NCI-H2171 treated with DMSO at 0.1 percent for 48 hours (cell line): ENCODE measurements around the gene CDRT15L2.
"Not testable (repeated sequence)": the region's sequence is repeated elsewhere in the genome, so short reads cannot be mapped to it uniquely, and the experiment has no call there.

Experiments
- DNase-seq: peaks from one replicate; lab custom pipeline; 2025; lab: John Stamatoyannopoulos, UW

The CDRT15L2 gene

DNA sequence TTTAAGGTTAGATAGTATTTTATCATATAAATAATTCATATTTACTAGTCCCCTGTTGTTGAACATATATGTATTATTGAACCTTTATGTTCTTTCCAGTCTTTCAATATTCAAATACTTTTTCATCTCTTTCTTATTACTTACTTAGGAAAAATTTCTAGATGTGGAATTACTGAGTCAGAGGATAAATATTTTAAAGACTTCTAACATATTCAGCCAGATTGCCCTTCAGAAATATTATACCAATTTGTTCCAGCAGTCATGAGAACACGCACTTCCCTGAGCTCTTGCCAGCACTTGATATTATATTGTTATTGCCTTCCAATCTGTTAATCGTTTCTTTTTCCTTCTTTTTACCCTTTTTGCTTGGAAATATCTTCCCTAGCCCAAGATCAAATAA is 4.5 kb upstream of the CDRT15L2 start:
- peak; percentile 13 for DNase-seq

DNA sequence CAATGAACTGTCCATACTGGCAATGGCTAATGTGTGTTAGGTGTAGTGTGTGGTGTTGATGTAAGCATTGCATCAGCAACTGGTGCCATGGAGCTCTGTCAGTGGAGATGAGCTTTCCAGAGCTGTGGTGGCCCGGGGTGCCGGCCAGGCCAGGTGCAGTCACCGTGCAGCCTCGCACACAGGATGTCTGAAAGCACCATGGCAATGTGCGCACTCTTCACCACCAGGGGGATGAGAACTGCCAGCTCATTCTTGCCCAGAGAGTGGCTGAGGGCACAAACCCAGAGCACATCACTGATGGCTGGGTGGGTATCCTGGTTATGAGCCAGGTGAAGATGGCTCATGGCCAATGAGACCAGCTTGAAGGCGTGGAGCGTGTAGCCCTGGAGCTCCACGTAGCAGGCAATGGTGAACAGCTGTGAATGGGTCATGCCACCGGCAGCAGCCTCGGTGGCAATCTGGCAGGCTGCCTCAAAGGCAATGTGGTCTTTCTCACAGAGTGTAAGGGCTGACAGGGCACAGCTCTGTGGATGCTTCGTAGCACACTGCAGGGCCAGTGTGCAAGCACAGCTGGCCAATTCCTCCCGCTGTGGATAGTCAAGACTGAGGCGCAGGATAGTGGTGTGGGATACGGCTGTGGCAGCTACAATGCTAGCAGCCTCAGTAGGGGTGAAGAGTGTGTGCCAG is 4.5 kb downstream of the CDRT15L2 start:
- DNase-seq: peak; percentile 68

DNA sequence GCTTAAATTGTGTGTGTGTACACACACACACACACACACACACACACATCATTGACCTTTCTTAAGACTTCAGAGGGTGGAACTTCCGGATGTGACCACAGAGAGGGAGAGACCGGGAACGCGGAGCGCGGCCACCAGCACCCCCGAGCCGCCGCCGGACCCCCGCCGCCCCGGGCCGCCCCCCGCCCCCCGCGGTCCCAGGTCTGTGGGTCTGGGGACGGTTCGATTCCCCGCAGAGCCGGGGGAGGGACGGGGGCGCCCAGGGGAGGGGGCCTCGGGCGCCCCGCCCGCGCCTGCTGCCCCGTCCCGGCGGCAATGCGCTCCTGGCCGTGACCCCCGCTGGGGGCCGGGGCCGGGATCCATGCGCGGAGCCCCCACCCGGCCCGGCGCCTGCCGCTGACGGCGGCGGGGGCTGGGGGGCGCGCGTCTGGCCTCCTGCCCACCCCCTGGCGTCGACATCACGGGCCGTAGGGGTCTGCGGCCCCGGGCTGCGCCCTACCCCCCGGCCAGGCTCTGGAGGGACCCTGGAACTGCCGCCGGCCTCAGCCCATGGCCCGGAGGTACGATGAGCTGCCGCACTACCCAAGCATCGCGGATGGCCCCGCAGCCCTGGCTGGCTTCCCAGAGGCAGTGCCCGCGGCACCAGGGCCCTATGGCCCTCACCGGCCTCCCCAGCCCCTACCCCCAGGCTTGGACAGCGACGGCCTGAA is 9.4 kb downstream of the CDRT15L2 start:
- not testable (repeated sequence) for DNase-seq

DNA sequence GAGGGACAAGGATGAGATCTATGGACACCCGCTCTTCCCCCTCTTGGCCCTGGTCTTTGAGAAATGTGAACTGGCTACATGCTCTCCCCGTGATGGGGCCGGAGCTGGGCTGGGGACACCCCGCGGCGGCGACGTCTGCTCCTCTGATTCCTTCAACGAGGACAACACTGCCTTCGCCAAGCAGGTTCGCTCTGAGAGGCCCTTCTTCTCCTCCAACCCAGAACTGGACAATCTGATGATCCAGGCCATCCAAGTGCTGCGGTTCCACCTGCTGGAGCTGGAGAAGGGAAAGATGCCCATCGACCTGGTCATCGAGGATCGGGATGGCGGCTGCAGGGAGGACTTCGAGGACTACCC is 9.9 kb downstream of the CDRT15L2 start:
- not testable (repeated sequence) for DNase-seq

DNA sequence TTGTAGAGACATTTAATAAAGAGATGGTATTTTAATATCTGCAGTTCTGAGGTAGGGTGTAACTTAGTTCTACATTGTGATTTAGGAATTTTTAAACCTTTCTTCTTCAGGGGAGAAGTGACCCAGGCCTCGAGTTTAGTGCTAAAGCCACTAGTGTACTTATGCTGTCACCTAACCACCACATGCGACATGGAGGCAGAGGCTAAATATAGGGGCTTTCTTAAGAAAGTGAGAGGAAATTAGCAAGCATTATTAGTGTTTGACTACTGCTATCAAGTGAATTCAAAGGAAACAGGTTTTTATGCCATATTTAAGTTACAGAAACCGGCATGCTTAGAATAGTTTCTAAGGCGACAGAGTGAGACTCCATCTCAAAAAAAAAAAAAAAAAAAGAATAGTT is 11.5 kb downstream of the CDRT15L2 start:
- not testable (repeated sequence) for DNase-seq

DNA sequence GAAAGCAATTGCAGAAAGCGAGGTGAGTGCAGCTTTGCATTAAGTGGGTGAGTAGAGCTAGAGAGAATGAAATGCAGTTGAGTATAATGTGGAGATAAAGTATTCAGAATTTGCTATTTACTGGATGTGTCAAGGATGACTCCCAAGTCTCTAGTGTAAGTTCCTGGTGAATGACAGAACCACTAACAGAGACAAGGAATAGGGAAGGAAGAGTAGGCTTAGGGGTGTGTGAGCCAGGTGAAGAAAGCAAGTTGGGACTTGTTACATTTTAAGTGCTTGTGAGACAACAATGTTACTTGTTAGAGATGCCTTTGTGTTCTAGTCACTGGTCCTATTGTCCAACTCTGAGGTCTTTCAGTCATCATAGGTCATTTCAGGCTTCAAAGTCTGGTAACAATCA is 26.0 kb downstream of the CDRT15L2 start:
- not testable (repeated sequence) for DNase-seq

DNA sequence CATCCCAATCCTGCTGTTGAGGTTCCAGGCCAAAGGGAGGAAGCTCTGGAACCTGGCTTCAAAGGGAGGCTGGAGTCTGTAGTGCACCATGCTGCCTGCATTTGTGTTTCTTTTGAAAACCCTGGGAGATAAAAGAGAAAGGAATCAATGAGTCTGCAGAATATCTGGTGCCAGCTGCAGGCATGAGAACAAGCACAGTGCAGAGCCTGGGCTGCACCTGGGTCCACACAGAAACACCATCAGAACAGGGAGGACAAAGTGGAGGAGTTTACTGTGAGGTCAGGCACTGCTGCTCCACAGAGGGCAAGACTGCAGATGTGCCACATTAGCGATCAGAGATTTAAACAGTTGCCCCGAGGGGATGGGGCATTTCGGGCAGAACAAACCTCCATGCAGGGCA is 30.0 kb downstream of the CDRT15L2 start:
- not testable (repeated sequence) for DNase-seq

DNA sequence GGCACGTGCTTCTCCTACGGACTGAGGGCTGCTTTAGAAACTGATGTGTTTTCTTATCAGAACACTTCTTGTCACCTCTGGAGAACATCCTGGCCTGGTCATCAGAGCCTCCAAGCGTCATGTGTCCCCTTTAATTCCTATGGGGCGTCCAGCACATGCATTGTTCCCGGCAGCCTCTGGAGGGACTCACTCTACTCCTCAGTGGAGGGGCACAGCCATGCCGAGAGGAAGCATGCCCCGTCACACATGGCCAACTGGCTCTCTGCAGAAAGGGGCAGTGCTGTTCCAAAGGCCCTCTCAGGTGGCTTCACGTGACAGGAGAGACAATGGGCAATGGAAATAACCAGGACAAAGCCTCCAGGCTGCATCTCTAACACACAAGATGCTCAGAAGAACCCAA is 31.8 kb downstream of the CDRT15L2 start:
- no peak for DNase-seq

DNA sequence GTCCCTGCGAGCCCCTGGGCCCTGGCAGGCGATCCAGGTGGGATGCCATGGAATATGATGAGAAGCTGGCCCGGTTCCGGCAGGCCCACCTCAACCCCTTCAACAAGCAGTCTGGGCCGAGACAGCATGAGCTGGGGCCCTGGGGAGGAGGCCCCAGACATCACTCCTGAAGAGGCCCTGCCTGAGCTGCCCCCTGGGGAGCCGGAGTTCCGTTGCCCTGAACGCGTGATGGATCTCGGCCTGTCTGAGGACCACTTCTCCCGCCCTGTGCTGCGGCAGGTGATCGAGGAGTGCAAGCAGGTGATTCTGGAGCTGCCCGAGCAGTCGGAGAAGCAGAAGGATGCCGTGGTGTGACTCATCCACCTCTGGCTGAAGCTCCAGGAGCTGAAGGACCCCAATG is 33.1 kb downstream of the CDRT15L2 start:
- DNase-seq: no peak

DNA sequence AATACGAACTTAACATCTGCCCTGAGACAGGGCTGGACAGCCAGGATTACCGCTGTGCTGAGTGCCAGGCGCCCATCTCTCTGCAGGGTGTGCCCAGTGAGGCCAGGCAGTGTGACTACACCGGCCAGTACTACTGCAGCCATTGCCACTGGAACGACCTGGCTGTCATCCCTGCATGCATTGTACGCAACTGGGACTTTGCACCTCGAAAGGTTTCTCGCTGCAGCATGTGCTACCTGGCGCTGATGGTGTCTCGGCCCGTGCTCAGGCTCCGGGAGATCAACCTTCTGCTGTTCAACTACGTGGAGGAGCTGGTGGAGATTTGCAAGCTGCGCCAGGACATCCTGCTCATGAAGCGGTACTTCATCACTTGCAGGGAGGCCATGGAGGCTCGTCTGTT is 33.7 kb downstream of the CDRT15L2 start:
- no peak for DNase-seq

DNA sequence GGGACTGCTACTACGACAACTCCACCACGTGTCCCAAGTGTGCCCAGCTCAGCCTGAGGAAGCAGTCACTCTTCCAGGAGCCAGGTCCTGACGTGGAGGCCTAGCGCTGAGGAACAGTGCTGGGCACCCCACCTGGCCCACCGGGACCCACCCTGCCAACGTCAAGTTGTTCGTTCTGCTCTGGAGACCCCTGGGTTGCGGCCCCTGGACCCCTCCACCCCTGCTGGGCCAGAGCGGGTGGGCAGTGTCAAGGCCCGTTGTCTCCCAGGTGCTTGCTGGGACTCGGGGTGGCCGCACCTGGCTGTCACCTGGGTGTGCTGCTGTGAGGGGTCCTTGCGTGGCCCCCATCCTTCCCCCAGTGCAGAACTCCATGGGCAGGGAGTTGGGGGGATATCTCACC is 34.4 kb downstream of the CDRT15L2 start:
- DNase-seq: no peak

DNA sequence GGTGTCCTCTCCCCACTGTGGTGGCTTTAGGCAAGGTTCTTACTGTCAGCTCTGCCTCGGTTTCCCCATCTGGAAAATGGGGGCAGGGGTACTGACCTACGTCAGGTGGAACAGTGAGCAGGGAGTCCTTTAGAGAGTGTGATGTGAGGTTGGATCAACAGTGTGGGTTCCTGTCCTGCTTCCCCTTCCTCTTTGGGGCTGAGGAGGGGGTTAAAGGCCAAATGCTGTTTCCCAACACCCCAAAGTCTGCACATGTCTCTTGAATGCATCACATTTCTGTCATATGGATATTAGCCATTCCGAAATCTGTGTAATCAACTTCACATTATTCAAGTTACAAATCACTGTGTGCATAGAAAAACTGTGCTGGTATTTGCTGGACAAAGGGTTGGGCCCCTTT is 35.9 kb downstream of the CDRT15L2 start:
- DNase-seq: not testable (repeated sequence)
